Muscle of leg (tissue), 11 donors: ENCODE results near the gene STIM2. TPM values are rescaled to one million over a fixed set of nuclear protein-coding genes. Genes with fewer than 3 reads are reported as not detected.
"Not testable (repeated sequence)": the region's sequence is repeated elsewhere in the genome, so short reads cannot be mapped to it uniquely, and the experiment has no call there.

Experiments used
- DNase-seq: peaks from one replicate; pipeline ENCODE4 v3.0.0; 2013
- H3K27ac ChIP-seq: one replicate; pipeline ENCODE4 v1.5.1; 2013; ENCODE audit warnings: mild to moderate bottlenecking, low read length, control low read depth
- H3K27me3 ChIP-seq: one replicate; pipeline ENCODE4 v1.6.1; 2013; ENCODE audit warnings: low read length; ENCODE audit not compliant: control insufficient read depth, insufficient read depth
- H3K36me3 ChIP-seq: one replicate; pipeline ENCODE4 v1.6.1; 2013; ENCODE audit warnings: low read length; ENCODE audit not compliant: control insufficient read depth, insufficient read depth
- H3K4me1 ChIP-seq: one replicate; pipeline ENCODE4 v1.6.1; 2013; ENCODE audit warnings: low read length; ENCODE audit not compliant: control insufficient read depth, insufficient read depth
- H3K4me3 ChIP-seq: one replicate; pipeline ENCODE4 v1.5.1; 2013; ENCODE audit warnings: low read length, control low read depth
- H3K9me3 ChIP-seq: replicated peaks from 2 replicates; pipeline ENCODE4 v1.6.1; 2013; ENCODE audit warnings: low read depth, low read length; ENCODE audit not compliant: control insufficient read depth
- WGBS: methylation state at CpG from one replicate; pipeline ENCODE4 v1.1.5; 2013; ENCODE audit warnings: missing lambda C conversion rate; ENCODE audit not compliant: insufficient coverage; 5-methylcytosine and 5-hydroxymethylcytosine counted together
- polyA plus RNA-seq, 8 donors: library from polyadenylated mRNA; unstranded; fragments of 120-200 nt; gene quantifications; one replicate each; pipeline versions ENCODE4 v1.2.1 to v1.2.3, GENCODE V29; 2013; ENCODE audit warnings: inconsistent platforms in 1 of 8, low replicate concordance in 1 of 8; ENCODE audit not compliant: insufficient read length in 8 of 8, insufficient read depth in 1 of 8
- total RNA-seq: library from RNA; stranded (reverse); fragments of 120-200 nt; gene quantifications from one replicate; pipeline ENCODE4 v1.2.4, GENCODE V29; 2013

STIM2 gene
- total and polyA plus RNA-seq, 9 donors = 39.7 to 56.9 (median 46.6) TPM

DNA sequence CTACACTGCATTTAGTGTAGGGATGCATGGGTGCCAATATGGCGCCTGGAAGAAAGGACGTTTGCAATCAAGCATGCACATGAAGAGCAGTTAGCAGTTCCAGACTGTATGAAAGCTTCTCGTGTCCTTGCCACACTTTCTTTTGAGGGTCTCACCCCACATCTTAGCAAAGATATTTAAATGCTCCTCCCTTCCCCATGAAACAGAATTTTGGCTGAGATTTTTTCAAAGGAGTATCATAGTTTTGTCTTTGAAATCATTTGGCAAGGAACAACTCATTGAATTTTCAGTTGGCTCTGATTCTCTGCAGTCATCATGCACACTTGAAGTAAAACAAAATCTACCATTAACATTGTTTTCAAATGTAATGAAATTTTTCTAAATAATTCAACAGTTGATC, 39.6 kb upstream of the STIM2 start:
- no peaks in the 10 kb centered on the region for H3K9me3 ChIP-seq
- WGBS = 81% methylated on average over 2 of the region's 3 CpGs
- DNase-seq = no peak

GRCh38 chr4:26821677-26822503, 38.8 kb upstream of the STIM2 start:
- Histone ChIP-seq H3K27ac (no peak overlapping the region), H3K4me3 (no peak overlapping the region), H3K27me3 (no peaks in the 10 kb centered on the region), H3K9me3 (no peaks in the 10 kb centered on the region), H3K36me3 (no peaks in the 10 kb centered on the region), H3K4me1 (peaks cover 2% of the 10 kb centered on the region)
- WGBS = 64% methylated on average over 7 of the region's 11 CpGs
- DNase-seq = no peak

More for the DNA sequence above, 39.6 kb upstream of the STIM2 start:
- H3K27ac ChIP-seq = no peak overlapping the region
- no peak overlapping the region for H3K4me3 ChIP-seq
- no peaks in the 10 kb centered on the region for H3K36me3 ChIP-seq
- H3K27me3 ChIP-seq = no peaks in the 10 kb centered on the region
- peaks cover 2% of the 10 kb centered on the region for H3K4me1 ChIP-seq

DNA sequence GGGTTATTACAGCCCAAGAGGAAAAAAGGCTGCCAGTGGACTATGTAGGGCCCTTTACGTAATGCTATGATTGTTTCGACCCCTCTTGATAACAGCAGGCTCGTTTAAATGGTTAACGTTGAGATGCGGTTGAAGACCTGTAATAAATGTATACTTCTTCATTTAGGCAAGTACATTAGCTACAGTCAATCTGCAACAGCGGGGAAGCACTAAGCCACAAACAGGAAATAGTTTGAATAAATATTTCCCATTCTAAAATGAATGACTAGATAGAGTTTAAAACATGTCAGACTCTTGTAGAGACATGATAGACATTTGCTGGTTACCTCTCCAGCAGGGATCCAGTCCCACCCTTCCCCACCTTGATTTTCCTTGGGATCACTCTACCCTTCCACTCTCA, 38.1 kb upstream of the STIM2 start:
- Histone ChIP-seq H3K36me3 (no peaks in the 10 kb centered on the region), H3K4me1 (peaks cover 2% of the 10 kb centered on the region), H3K27me3 (no peaks in the 10 kb centered on the region), H3K27ac (no peak overlapping the region), H3K9me3 (no peaks in the 10 kb centered on the region), H3K4me3 (no peak overlapping the region)
- DNase-seq = no peak
- WGBS = 100% methylated on average over 1 of the region's 6 CpGs

DNA sequence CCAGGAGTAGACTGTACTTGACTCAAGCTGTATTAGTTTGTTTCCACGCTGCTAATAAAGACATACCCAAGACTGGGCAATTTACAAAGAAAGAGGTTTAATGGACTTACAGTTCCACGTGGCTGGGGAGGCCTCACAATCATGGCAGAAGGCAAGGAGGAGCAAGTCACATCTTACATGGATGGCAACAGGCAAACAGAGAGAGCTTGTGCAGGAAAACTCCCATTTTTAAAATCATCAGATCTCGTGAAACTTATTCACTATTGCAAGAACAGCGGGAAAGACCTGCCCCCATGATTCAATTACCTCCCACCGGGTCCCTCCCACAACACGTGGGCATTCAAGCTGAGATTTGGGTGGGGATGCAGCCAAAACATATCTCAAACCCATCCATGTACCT, 37.7 kb upstream of the STIM2 start:
- H3K9me3 ChIP-seq, H3K27ac ChIP-seq, H3K4me1 ChIP-seq, DNase-seq, H3K27me3 ChIP-seq, H3K4me3 ChIP-seq, H3K36me3 ChIP-seq: not testable (repeated sequence)
- WGBS = 100% methylated on average over 2 of the region's 6 CpGs

DNA sequence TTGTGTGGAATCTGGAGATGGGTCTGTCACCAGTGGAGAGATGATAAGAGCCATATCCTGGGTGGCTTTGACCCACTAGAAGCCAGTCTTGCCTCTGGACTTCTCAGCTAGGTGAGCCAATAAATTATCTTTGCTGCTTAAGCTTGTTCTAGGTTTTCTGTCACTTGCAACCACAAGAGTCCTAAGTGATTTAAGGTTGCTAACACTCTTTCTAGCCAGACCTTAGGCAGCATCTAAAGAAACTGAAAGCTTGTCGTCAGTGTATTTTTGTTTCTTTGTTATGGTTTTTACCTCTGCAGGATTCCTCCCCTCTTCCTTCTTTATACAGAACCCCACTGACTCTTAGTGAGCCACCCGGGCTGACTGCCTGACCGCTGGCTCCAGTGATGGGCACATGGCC, 37.1 kb upstream of the STIM2 start:
- H3K27me3 ChIP-seq = no peaks in the 10 kb centered on the region
- WGBS = no CpG with 5 or more reads among the region's 3 CpGs
- no peaks in the 10 kb centered on the region for H3K9me3 ChIP-seq
- no peaks in the 10 kb centered on the region for H3K36me3 ChIP-seq
- H3K4me1 ChIP-seq = peaks cover 2% of the 10 kb centered on the region
- H3K27ac ChIP-seq = no peak overlapping the region
- no peak overlapping the region for H3K4me3 ChIP-seq
- DNase-seq = no peak

DNA sequence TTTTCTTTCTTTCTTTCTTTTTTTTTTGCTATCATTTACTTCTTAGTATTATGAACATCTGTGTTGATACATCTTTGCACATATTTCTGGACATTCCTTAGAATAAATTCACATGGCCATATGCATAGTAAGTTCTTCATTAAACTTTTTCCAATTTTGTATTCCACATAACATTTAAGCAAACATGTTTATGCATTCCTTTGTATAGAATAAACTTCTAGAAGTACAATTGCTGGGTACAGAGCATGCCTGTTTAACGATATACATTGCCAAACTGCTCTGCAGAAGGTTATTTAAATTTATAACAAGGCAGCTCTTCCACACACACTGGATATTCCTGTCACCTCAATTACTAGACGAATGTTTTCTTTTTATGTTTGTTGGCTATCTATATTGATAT, 36.0 kb upstream of the STIM2 start:
- H3K4me3 ChIP-seq = no peak overlapping the region
- no peaks in the 10 kb centered on the region for H3K9me3 ChIP-seq
- no peak for DNase-seq
- H3K27ac ChIP-seq = no peak overlapping the region
- no peaks in the 10 kb centered on the region for H3K27me3 ChIP-seq
- WGBS = no CpG with 5 or more reads among the region's 2 CpGs
- H3K36me3 ChIP-seq = no peaks in the 10 kb centered on the region
- H3K4me1 ChIP-seq = peaks cover 2% of the 10 kb centered on the region

DNA sequence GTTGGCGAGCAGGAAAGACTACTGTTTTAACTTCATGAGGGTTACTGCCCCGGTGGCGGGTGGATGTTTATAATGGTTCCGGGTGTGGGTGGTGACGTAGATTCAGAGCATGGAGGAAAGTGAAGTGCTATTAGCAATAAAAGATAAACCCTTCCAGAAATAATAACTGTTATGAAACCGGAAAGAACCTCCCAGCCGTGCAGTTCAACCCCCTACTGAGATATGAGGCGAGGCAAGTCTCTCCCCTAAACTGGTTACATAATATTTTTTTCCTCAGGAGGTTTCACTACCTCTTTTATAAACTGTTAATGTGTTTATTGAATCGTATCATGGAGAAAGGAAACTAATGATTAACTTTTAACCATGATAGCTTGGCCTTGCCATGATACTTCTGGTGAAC, 33.9 kb upstream of the STIM2 start:
- Histone ChIP-seq H3K4me3 (no peak overlapping the region), H3K4me1 (peaks cover 2% of the 10 kb centered on the region), H3K27ac (no peak overlapping the region), H3K27me3 (no peaks in the 10 kb centered on the region), H3K36me3 (no peaks in the 10 kb centered on the region), H3K9me3 (no peaks in the 10 kb centered on the region)
- no CpG with 5 or more reads among the region's 9 CpGs for WGBS
- no peak for DNase-seq

- H3K4me1 ChIP-seq, H3K4me3 ChIP-seq, H3K27ac ChIP-seq, H3K9me3 ChIP-seq, H3K27me3 ChIP-seq, DNase-seq, H3K36me3 ChIP-seq: not testable (repeated sequence)
- WGBS = 93% methylated on average over 4 of the region's 6 CpGs
These were observed 33.3 kb upstream of the STIM2 start for GRCh38 chr4:26827336-26827735.

DNA sequence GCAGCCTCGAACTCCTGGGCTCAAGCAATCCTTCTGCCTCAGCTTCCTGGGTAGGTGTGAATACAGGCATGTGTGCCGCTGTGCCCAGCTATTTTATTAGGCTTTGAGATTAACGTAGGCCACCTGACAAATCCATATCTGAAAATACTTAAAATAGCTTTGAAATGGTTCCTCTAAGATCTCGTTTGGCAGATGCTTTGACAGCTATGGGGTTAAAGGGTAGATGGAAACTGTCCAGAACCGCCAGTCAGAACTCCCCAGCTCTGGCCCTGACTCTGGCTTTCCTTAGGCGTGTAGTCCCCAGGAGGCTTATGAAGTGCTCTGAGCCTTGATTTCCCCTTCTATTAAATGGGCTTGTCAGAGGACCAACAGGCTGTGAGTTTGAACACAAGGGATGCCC, 32.8 kb upstream of the STIM2 start:
- 80% methylated on average over 1 of the region's 6 CpGs for WGBS
- Histone ChIP-seq H3K9me3 (no peaks in the 10 kb centered on the region), H3K27ac (no peak overlapping the region), H3K4me3 (no peak overlapping the region), H3K36me3 (no peaks in the 10 kb centered on the region), H3K27me3 (no peaks in the 10 kb centered on the region), H3K4me1 (no peaks in the 10 kb centered on the region)
- no peak for DNase-seq

- no CpG with 5 or more reads among the region's 4 CpGs for whole genome bisulfite sequencing
These were observed 31.6 kb upstream of the STIM2 start for GRCh38 chr4:26829018-26829417.

DNA sequence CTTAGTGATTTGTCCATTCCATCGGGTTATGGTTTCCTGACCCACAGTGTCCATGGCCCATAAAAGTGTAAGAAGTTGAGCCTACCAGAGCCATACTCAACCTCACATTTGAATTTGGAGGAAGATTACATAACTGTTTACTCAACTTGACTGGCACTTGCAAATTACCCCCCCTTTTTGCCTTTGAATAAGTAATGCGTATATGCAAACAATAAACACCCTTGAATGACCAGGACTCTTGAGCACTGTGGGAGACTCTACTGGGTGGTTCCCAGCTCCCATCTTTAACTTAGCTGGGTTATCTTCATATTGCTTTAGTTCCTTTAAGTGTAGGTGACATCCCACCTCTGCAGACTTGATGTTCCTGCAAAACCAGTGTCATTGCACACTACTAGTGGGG, 30.6 kb upstream of the STIM2 start:
- Histone ChIP-seq H3K27ac (no peak overlapping the region), H3K27me3 (no peaks in the 10 kb centered on the region), H3K4me1 (no peaks in the 10 kb centered on the region), H3K9me3 (peaks cover 4% of the 10 kb centered on the region), H3K36me3 (no peaks in the 10 kb centered on the region), H3K4me3 (no peak overlapping the region)
- no CpG with 5 or more reads among the region's 2 CpGs for WGBS
- DNase-seq = no peak

More at GRCh38 chr4:26829018-26829417, 31.6 kb upstream of the STIM2 start:
- no peak overlapping the region for H3K4me3 ChIP-seq
- no peaks in the 10 kb centered on the region for H3K27me3 ChIP-seq
- DNase-seq = no peak
- H3K9me3 ChIP-seq = no peaks in the 10 kb centered on the region
- H3K27ac ChIP-seq = no peak overlapping the region
- no peaks in the 10 kb centered on the region for H3K4me1 ChIP-seq
- H3K36me3 ChIP-seq = no peaks in the 10 kb centered on the region
